Measurements from ENCODE around the gene SRD5A3.
A peak's percentile ranks its signal among the peaks of the same experiment; 100 is the strongest.

SRD5A3 gene

DNA sequence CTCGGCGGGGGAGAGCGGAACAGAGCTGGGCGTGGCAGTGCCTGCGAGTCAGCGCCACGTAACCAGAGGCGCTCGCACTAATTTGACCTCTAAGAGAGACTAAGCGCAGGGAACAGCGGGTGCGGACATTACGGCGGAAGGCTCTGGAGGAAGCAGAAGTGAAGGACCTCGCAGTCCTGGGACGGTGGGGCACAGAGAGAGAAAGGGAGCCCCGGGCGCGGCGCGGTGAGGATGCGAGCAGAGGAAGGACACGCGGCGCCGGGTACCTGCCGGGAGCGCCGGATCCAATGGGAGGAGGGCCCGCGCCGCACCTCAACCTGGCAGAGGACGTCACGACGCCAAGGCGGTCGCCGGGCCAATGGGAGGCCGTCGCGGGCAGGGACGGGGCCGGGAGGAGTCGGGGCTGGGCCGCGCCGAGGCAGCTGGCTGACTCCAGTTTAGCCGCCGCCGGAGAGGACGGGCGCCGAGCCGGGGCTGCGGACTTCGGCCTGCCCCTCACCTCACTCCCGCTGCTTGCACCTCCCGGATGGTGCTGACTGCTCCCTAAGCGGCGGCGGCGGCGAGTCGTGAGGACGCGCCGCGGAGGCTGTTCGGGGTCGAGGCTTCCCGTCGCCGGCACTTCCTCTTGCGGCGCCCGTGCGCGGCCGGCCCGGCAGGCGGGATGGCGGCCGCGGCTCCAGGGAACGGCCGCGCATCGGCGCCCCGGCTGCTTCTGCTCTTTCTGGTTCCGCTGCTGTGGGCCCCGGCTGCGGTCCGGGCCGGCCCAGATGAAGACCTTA, 49.7 kb downstream of the SRD5A3 start, which contains the start of gene TMEM165:
Gene TMEM165 (plus strand): TSS at position 429 of the 779 bp plus-strand sequence. CDS start 233 bp downstream, at position 662.
- Histone ChIP-seq H3K27me3 (ENCODE audit: control insufficient read depth, low read length) (no peaks in the 10 kb centered on the region; the same call in 1 of the 2 replicates), H3K79me2 (ENCODE audit: control insufficient read depth, low read length) (peaks cover 58% of the 10 kb centered on the region), H4K20me1 (ENCODE audit: control insufficient read depth, insufficient read depth, low read depth, low read length) (peaks cover 24% of the 10 kb centered on the region; the same call in 1 of the 2 replicates), H3K9me3 (ENCODE audit: control insufficient read depth, insufficient read depth, low read length) (no peaks in the 10 kb centered on the region), H3K4me1 (ENCODE audit: control insufficient read depth, low read length) (peaks cover 47% of the 10 kb centered on the region), H3K27ac (ENCODE audit: low read depth, low read length) (peak within 1 kb of the TSS; percentile 71), H3K36me3 (ENCODE audit: control insufficient read depth, low read length) (peaks cover 42% of the 10 kb centered on the region), H3F3A (ENCODE audit: control insufficient read depth, insufficient read depth) (no peaks in the 10 kb centered on the region), H3K4me3 (ENCODE audit: low read length) (peak within 1 kb of the TSS; percentile 87), H3K9me2 (replicated peaks; ENCODE audit: control insufficient read depth, low read length) (no peaks in the 10 kb centered on the region), H3K4me2 (ENCODE audit: low read length) (peak within 1 kb of the TSS; percentile 95)
- TF ChIP-seq, protein P1, sequence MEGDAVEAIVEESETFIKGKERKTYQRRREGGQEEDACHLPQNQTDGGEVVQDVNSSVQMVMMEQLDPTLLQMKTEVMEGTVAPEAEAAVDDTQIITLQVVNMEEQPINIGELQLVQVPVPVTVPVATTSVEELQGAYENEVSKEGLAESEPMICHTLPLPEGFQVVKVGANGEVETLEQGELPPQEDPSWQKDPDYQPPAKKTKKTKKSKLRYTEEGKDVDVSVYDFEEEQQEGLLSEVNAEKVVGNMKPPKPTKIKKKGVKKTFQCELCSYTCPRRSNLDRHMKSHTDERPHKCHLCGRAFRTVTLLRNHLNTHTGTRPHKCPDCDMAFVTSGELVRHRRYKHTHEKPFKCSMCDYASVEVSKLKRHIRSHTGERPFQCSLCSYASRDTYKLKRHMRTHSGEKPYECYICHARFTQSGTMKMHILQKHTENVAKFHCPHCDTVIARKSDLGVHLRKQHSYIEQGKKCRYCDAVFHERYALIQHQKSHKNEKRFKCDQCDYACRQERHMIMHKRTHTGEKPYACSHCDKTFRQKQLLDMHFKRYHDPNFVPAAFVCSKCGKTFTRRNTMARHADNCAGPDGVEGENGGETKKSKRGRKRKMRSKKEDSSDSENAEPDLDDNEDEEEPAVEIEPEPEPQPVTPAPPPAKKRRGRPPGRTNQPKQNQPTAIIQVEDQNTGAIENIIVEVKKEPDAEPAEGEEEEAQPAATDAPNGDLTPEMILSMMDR (IDR thresholded peaks at IDR 0.05; ENCODE audit: low read depth, low read length, poor library complexity, severe bottlenecking), result no peak
- TF ChIP-seq EZH2phosphoT487 (IDR thresholded peaks at IDR 0.05; ENCODE audit: borderline replicate concordance, low read length), result no peak

- Histone ChIP-seq H3K9me3 (ENCODE audit: control insufficient read depth, insufficient read depth, low read length) (no peaks in the 10 kb centered on the region), H3F3A (ENCODE audit: control insufficient read depth, insufficient read depth) (no peaks in the 10 kb centered on the region), H3K9me2 (replicated peaks; ENCODE audit: control insufficient read depth, low read length) (no peaks in the 10 kb centered on the region), H4K20me1 (ENCODE audit: control insufficient read depth, insufficient read depth, low read depth, low read length) (peaks cover 31% of the 10 kb centered on the region), H3K36me3 (ENCODE audit: control insufficient read depth, low read length) (peaks cover 50% of the 10 kb centered on the region), H3K4me3 (ENCODE audit: low read length) (peak overlapping the region; percentile 87), H3K27ac (ENCODE audit: low read depth, low read length) (peak overlapping the region; percentile 71), H3K4me2 (ENCODE audit: low read length) (peak overlapping the region; percentile 95), H3K4me1 (ENCODE audit: control insufficient read depth, low read length) (peaks cover 47% of the 10 kb centered on the region), H3K27me3 (ENCODE audit: control insufficient read depth, low read length) (no peaks in the 10 kb centered on the region; the same call in 1 of the 2 replicates), H3K79me2 (ENCODE audit: control insufficient read depth, low read length) (peaks cover 66% of the 10 kb centered on the region)
- TF ChIP-seq, protein P1 (IDR thresholded peaks at IDR 0.05; ENCODE audit: low read depth, low read length, poor library complexity, severe bottlenecking), result no peak
- TF ChIP-seq EZH2phosphoT487 (IDR thresholded peaks at IDR 0.05; ENCODE audit: borderline replicate concordance, low read length), result no peak
Observed at GRCh38 chr4:55396308-55397125, 50.5 kb downstream of the SRD5A3 start.

GRCh38 chr4:55397126-55397436, 51.0 kb downstream of the SRD5A3 start:
- no peaks in the 10 kb centered on the region for H3F3A ChIP-seq (ENCODE audit: control insufficient read depth, insufficient read depth)
- no peaks in the 10 kb centered on the region; the same call in 1 of the 2 replicates for H3K27me3 ChIP-seq (ENCODE audit: control insufficient read depth, low read length)
- peaks cover 47% of the 10 kb centered on the region for H3K4me1 ChIP-seq (ENCODE audit: control insufficient read depth, low read length)
- H3K27ac ChIP-seq (ENCODE audit: low read depth, low read length), result peak overlapping the region; percentile 71
- TF ChIP-seq EZH2phosphoT487 (IDR thresholded peaks at IDR 0.05; ENCODE audit: borderline replicate concordance, low read length), result no peak
- TF ChIP-seq, protein P1 (IDR thresholded peaks at IDR 0.05; ENCODE audit: low read depth, low read length, poor library complexity, severe bottlenecking), result no peak
- no peaks in the 10 kb centered on the region for H3K9me2 ChIP-seq (replicated peaks; ENCODE audit: control insufficient read depth, low read length)
- peaks cover 31% of the 10 kb centered on the region for H4K20me1 ChIP-seq (ENCODE audit: control insufficient read depth, insufficient read depth, low read depth, low read length)
- H3K4me3 ChIP-seq (ENCODE audit: low read length), result peak overlapping the region; percentile 87
- peaks cover 70% of the 10 kb centered on the region for H3K79me2 ChIP-seq (ENCODE audit: control insufficient read depth, low read length)
- no peaks in the 10 kb centered on the region for H3K9me3 ChIP-seq (ENCODE audit: control insufficient read depth, insufficient read depth, low read length)
- H3K36me3 ChIP-seq (ENCODE audit: control insufficient read depth, low read length), result peaks cover 50% of the 10 kb centered on the region
- H3K4me2 ChIP-seq (ENCODE audit: low read length), result peak overlapping the region; percentile 95

Measured in DOHH2 (cell line).